Neural cell (in vitro differentiated cells): ENCODE measurements around the gene ING1. TPM values are rescaled to one million over a fixed set of nuclear protein-coding genes. Genes with fewer than 3 reads are reported as not detected.
A peak's percentile ranks its signal among the peaks of the same experiment; 100 is the strongest.

Experiments
- H2AFZ ChIP-seq: fragments of 200-600, 300-800 bp; sonication (generic), shearing (Covaris generic); 2 replicates; pipeline ENCODE4 v1.6.0; 2014; ENCODE audit warnings: low read depth, mild to moderate bottlenecking, antibody characterized with exemption, low read length, moderate library complexity
- H3F3A ChIP-seq: fragments of 200-600 bp; shearing (Covaris generic); 2 replicates; pipeline ENCODE4 v1.6.1; 2016; ENCODE audit warnings: mild to moderate bottlenecking, moderate library complexity, mixed read lengths, antibody characterized with exemption, low read length; ENCODE audit not compliant: insufficient read depth, poor library complexity, severe bottlenecking
- H3K27ac ChIP-seq: fragments of 200-600, 300-800 bp; sonication (generic), shearing (Covaris generic); 2 replicates; pipeline ENCODE4 v1.5.1; 2014; ENCODE audit warnings: mild to moderate bottlenecking, low read length, moderate library complexity
- H3K27me3 ChIP-seq: fragments of 300-800, 200-600 bp; sonication (generic), shearing (Covaris generic); 2 replicates; pipeline ENCODE4 v1.6.0; 2014; ENCODE audit warnings: mild to moderate bottlenecking, low read depth, low read length, moderate library complexity; ENCODE audit not compliant: insufficient read depth
- H3K36me3 ChIP-seq: fragments of 300-800, 200-600 bp; sonication (generic), shearing (Covaris generic); 2 replicates; pipeline ENCODE4 v1.5.1; 2014; ENCODE audit warnings: mild to moderate bottlenecking, antibody characterized with exemption, low read length, moderate library complexity; ENCODE audit not compliant: insufficient read depth
- H3K4me2 ChIP-seq: fragments of 300-800, 200-600 bp; sonication (generic), shearing (Covaris generic); 2 replicates; pipeline ENCODE4 v1.6.0; 2014; ENCODE audit warnings: mild to moderate bottlenecking, low read length
- H3K4me3 ChIP-seq: fragments of 300-800, 200-600 bp; sonication (generic), shearing (Covaris generic); 2 replicates; pipeline ENCODE4 v1.5.1; 2014; ENCODE audit warnings: mild to moderate bottlenecking, low read length, moderate library complexity
- H3K79me2 ChIP-seq: fragments of 200-600 bp; shearing (Covaris generic); replicated peaks from 2 replicates; pipeline ENCODE4 v1.6.0; 2014; ENCODE audit warnings: mild to moderate bottlenecking, low read length, moderate library complexity; ENCODE audit not compliant: insufficient read depth
- H3K9ac ChIP-seq: fragments of 300-800, 200-600 bp; sonication (generic), shearing (Covaris generic); 2 replicates; pipeline ENCODE4 v1.6.1; 2016; ENCODE audit warnings: mild to moderate bottlenecking, low read length, mixed read lengths
- H3K9me2 ChIP-seq: fragments of 200-600 bp; shearing (Covaris generic); 2 replicates; pipeline ENCODE4 v1.6.1; 2016; ENCODE audit warnings: mild to moderate bottlenecking, low read length, mixed read lengths; ENCODE audit not compliant: insufficient read depth
- H3K9me3 ChIP-seq: fragments of 200-600, 300-800 bp; sonication (generic), shearing (Covaris generic); 2 replicates; pipeline ENCODE4 v1.6.1; 2016; ENCODE audit warnings: mild to moderate bottlenecking, mixed run types, low read length, moderate library complexity, mixed read lengths
- H4K20me1 ChIP-seq: fragments of 200-600 bp; shearing (Covaris generic); 2 replicates; pipeline ENCODE4 v1.6.1; 2016; ENCODE audit warnings: mild to moderate bottlenecking, mixed run types; ENCODE audit not compliant: insufficient read depth
- CTCF ChIP-seq: fragments of 450-650 bp; IDR thresholded peaks from 2 replicates; pipeline ENCODE4 v1.5.1; 2014; ENCODE audit warnings: antibody characterized with exemption, mild to moderate bottlenecking, moderate library complexity; ENCODE audit not compliant: poor library complexity, severe bottlenecking
- EP300 ChIP-seq: fragments of 450-650 bp; conservative IDR thresholded peaks from 2 replicates; pipeline ENCODE4 v1.6.1; 2014; ENCODE audit warnings: antibody characterized with exemption, mild to moderate bottlenecking, moderate library complexity; ENCODE audit not compliant: poor library complexity, severe bottlenecking
- EZH2 ChIP-seq: fragments of 200-600, 300-800 bp; shearing (Covaris generic), sonication (generic); IDR thresholded peaks from 2 replicates; pipeline ENCODE4 v1.6.1; 2014; ENCODE audit warnings: antibody characterized with exemption, low read length, borderline replicate concordance, mild to moderate bottlenecking; ENCODE audit not compliant: insufficient read depth, poor library complexity, severe bottlenecking
- MXI1 ChIP-seq: fragments of 450-650 bp; conservative IDR thresholded peaks from 2 replicates; pipeline ENCODE4 v1.6.1; 2014; ENCODE audit warnings: antibody characterized with exemption, mild to moderate bottlenecking; ENCODE audit not compliant: poor library complexity, severe bottlenecking
- POLR2AphosphoS5 ChIP-seq: IDR thresholded peaks from 2 replicates; pipeline ENCODE4 v1.6.1; 2012
- RAD21 ChIP-seq: fragments of 450-650 bp; conservative IDR thresholded peaks from 2 replicates; pipeline ENCODE4 v1.6.1; 2014; ENCODE audit warnings: antibody characterized with exemption, mild to moderate bottlenecking, moderate library complexity
- SMC3 ChIP-seq: fragments of 450-650 bp; conservative IDR thresholded peaks from 2 replicates; pipeline ENCODE4 v1.6.1; 2014; ENCODE audit warnings: antibody characterized with exemption, mild to moderate bottlenecking, moderate library complexity; ENCODE audit not compliant: poor library complexity
- TAF1 ChIP-seq: IDR thresholded peaks from 2 replicates; pipeline ENCODE4 v1.6.1; 2012; ENCODE audit warnings: low read depth
- polyA plus RNA-seq: library from polyadenylated mRNA; depleted of rRNA; stranded (reverse); fragments of >200 nt; gene quantifications from 2 replicates; pipeline ENCODE4 v1.2.3, GENCODE V29; 2014
- TF ChIP-seq, protein P1 (sequence below): IDR thresholded peaks from 2 replicates; pipeline ENCODE4 v1.6.1; 2012; ENCODE audit warnings: borderline replicate concordance

ING1 gene
- polyA plus RNA-seq, 1 donor from 2014 or later = 23.2 TPM

DNA sequence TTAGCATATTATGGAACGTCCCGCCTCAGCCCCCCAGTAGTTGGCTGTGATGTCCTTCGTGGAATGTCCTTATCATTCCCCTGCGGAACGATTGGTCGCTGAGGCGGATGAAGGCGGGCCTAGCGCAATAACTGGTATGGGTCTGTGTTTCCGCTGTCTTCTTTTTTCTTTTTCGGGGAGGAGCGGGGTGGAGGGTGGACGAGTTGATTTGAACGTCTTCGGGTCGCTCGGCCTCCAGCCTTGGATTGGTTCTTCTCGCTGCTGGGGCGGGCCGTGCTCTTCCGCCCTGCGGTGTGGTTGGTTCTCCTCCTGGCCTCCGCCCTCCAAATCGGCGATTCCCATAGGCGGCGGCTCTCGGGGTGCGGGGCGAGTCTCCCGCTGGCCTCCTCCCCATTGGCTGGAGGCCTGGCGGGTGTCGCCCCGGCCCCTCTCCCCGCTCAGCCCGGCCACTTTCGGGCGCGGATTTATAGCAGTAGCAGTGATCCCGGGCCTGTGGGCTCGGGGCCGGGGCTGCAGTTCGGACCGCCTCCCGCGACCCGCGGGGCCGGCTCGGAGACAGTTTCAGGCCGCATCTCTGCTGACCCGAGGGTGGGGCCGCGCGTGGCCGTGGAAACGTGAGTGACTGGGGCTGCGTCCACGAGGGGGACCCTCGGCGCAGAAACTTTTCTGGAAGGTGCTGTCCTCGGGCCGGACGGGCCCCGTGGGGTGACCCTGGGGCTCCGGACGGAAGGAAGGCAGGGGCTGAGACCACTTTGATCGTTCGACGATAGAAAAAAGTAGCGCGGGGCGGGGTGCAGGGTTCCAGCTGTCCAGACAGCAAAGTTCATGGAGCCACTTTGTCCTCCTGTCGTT is 2.1 kb downstream of the ING1 start:
- Histone ChIP-seq H3K36me3 (no peaks in the 10 kb centered on the region), H3K4me3 (peak overlapping the region; percentile 93), H3K9ac (peak overlapping the region; percentile 100), H3K9me2 (no peaks in the 10 kb centered on the region), H3K4me2 (peak overlapping the region; percentile 96), H2AFZ (no peak overlapping the region), H3K9me3 (no peaks in the 10 kb centered on the region), H3K27me3 (no peaks in the 10 kb centered on the region), H3K27ac (peak overlapping the region; percentile 97), H4K20me1 (peaks cover 3% of the 10 kb centered on the region), H3F3A (peaks cover 6% of the 10 kb centered on the region), H3K79me2 (peaks cover 56% of the 10 kb centered on the region)
- TF ChIP-seq, protein P1, sequence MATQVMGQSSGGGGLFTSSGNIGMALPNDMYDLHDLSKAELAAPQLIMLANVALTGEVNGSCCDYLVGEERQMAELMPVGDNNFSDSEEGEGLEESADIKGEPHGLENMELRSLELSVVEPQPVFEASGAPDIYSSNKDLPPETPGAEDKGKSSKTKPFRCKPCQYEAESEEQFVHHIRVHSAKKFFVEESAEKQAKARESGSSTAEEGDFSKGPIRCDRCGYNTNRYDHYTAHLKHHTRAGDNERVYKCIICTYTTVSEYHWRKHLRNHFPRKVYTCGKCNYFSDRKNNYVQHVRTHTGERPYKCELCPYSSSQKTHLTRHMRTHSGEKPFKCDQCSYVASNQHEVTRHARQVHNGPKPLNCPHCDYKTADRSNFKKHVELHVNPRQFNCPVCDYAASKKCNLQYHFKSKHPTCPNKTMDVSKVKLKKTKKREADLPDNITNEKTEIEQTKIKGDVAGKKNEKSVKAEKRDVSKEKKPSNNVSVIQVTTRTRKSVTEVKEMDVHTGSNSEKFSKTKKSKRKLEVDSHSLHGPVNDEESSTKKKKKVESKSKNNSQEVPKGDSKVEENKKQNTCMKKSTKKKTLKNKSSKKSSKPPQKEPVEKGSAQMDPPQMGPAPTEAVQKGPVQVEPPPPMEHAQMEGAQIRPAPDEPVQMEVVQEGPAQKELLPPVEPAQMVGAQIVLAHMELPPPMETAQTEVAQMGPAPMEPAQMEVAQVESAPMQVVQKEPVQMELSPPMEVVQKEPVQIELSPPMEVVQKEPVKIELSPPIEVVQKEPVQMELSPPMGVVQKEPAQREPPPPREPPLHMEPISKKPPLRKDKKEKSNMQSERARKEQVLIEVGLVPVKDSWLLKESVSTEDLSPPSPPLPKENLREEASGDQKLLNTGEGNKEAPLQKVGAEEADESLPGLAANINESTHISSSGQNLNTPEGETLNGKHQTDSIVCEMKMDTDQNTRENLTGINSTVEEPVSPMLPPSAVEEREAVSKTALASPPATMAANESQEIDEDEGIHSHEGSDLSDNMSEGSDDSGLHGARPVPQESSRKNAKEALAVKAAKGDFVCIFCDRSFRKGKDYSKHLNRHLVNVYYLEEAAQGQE = peak; percentile 33
- TF ChIP-seq SMC3 (peak; percentile 49), RAD21 (no peak), EZH2 (no peak), POLR2AphosphoS5 (no peak), MXI1 (peak; percentile 81), TAF1 (peak; percentile 2), CTCF (peak; percentile 21), EP300 (no peak)

DNA sequence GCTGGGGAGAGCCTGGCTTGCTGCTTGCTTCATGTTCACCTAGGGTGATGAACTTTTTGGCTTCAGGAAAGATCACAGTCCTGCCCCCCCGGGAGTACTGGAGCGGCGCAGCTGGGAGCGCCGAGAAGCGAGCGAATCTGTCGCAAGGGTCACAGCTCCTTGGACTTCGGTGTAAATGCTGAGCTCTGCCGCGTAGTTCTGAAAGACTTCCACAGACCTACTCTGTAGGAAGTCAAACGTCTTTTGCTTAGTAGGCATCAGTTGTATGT is 2.7 kb downstream of the ING1 start:
- TF ChIP-seq POLR2AphosphoS5 (no peak), MXI1 (no peak), SMC3 (no peak), CTCF (no peak), EZH2 (no peak), EP300 (no peak), TAF1 (no peak), RAD21 (no peak)
- TF ChIP-seq, protein P1 = no peak
- H3K27ac ChIP-seq = peak overlapping the region; percentile 41
- peak overlapping the region; percentile 93 for H3K4me3 ChIP-seq
- H3K79me2 ChIP-seq = peaks cover 58% of the 10 kb centered on the region
- H4K20me1 ChIP-seq = peaks cover 3% of the 10 kb centered on the region
- H3K9me3 ChIP-seq = no peaks in the 10 kb centered on the region
- no peak overlapping the region for H2AFZ ChIP-seq
- H3F3A ChIP-seq = peaks cover 6% of the 10 kb centered on the region
- H3K9ac ChIP-seq = peak overlapping the region; percentile 63
- no peaks in the 10 kb centered on the region for H3K27me3 ChIP-seq
- peak overlapping the region; percentile 96 for H3K4me2 ChIP-seq
- no peaks in the 10 kb centered on the region for H3K36me3 ChIP-seq
- no peaks in the 10 kb centered on the region for H3K9me2 ChIP-seq
